Esophagus squamous epithelium (tissue), 5 donors: ENCODE measurements around the gene ITIH2. TPM values are rescaled to one million over a fixed set of nuclear protein-coding genes. Genes with fewer than 3 reads are reported as not detected.

Experiments
- DNase-seq: peaks from one replicate; lab custom pipeline; 2025; lab: John Stamatoyannopoulos, UW
- H3K27ac ChIP-seq, 4 donors: fragments of 200-600 bp; sonication (generic); one replicate each; pipeline ENCODE4 v1.5.1; 2016 to 2019; ENCODE audit warnings: mild to moderate bottlenecking in 1 of 4
- H3K27me3 ChIP-seq, 4 donors: fragments of 200-600 bp; sonication (generic); 1 replicate in 3 of 4; 2 replicates in 1 of 4; pipeline versions ENCODE4 v1.5.1 to v1.6.0; 2017 to 2021; ENCODE audit warnings: antibody characterized with exemption in 1 of 4
- H3K36me3 ChIP-seq, 3 donors: fragments of 200-600 bp; sonication (generic); one replicate each; pipeline ENCODE4 v1.5.1; 2016 to 2019
- H3K4me1 ChIP-seq, 3 donors: fragments of 200-600 bp; sonication (generic); one replicate each; pipeline ENCODE4 v1.5.1; 2017 to 2019
- H3K4me3 ChIP-seq, 4 donors: fragments of 200-600 bp; sonication (generic); 1 replicate in 3 of 4; 2 replicates in 1 of 4; pipeline ENCODE4 v1.5.1; 2016 to 2019; ENCODE audit warnings: mild to moderate bottlenecking in 2 of 4, moderate library complexity in 1 of 4
- H3K9me3 ChIP-seq, 3 donors: fragments of 200-600 bp; sonication (generic); one replicate each; pipeline ENCODE4 v1.5.1; 2016 to 2019
- CTCF ChIP-seq, 6 experiments: fragments of 450-650 bp in 4 of 6; fragments of 200-600 bp in 2 of 6; sonication (generic) in 2 of 6; IDR thresholded peaks; one replicate each; pipeline ENCODE4 v1.5.1; 2016 to 2019; ENCODE audit warnings: antibody characterized with exemption in 6 of 6, mild to moderate bottlenecking in 4 of 6, moderate library complexity in 4 of 6
- POLR2A ChIP-seq, 4 donors: fragments of 450-650 bp; IDR thresholded peaks; one replicate each; pipeline ENCODE4 v1.6.1; 2017; ENCODE audit warnings: antibody characterized with exemption in 4 of 4, mild to moderate bottlenecking in 4 of 4, moderate library complexity in 3 of 4
- WGBS, 2 donors: methylation state at CpG; one replicate each; pipeline ENCODE4 v1.1.5; 2018; 5-methylcytosine and 5-hydroxymethylcytosine counted together
- intact Hi-C: fragments of 100-400 bp; cut with DNase I; formaldehyde crosslinking; loops from one replicate; pipeline ENCODE4 v1.15.0; 2022
- total RNA-seq, 4 donors: library from RNA; depleted of rRNA; stranded (reverse); fragments of >200 nt; gene quantifications; one replicate each; pipeline ENCODE4 v1.1.0, GENCODE V29; 2016
- donor health status: DM: yes; HTN: yes; CAD: no.

The ITIH2 gene
- total RNA-seq, 4 donors from 2014 or later: not detected

DNA sequence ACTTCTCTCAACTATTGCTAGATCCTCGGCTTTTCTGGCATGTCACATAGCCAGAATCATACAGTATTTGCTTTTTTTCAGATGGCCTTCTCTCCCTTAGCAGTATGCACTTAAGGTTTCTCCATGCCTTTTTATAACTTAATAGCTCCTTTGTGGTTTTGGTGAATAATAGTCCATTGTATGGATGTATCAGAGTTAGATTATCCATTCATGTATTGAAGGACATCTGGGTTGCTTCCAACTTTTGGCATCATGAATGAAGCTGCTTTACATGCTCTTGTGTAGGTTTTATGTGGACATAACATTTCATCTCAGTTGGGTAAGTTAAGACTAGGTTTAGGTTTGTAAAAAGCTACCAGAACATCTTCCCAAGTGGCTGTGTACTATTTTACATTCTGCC is 89.4 kb downstream of the ITIH2 start:
- Histone ChIP-seq H3K4me1 (peaks cover 9 to 75% (median 12%) of the 10 kb centered on the region in 3 donors), H3K9me3 (no peaks in the 10 kb centered on the region), H3K27me3 (no peaks in the 10 kb centered on the region), H3K4me3 (no peak overlapping the region), H3K36me3 (peaks cover 0 to 38% (median 2%) of the 10 kb centered on the region in 3 donors), H3K27ac (no peak overlapping the region)
- no peak for DNase-seq
- 61 to 89% methylated on average over 1 of the region's 1 CpG for WGBS, 2 donors
- intact Hi-C loops: no loop called here
- no peak for TF ChIP-seq POLR2A (IDR thresholded peaks at IDR 0.05)
- TF ChIP-seq CTCF (IDR thresholded peaks at IDR 0.05): no peak

- TF ChIP-seq CTCF (IDR thresholded peaks at IDR 0.05) (no peak), POLR2A (IDR thresholded peaks at IDR 0.05) (no peak)
- WGBS, 2 donors: 75 to 77% methylated on average over 4 of the region's 4 CpGs
- Histone ChIP-seq H3K36me3 (peaks cover under 1 to 57% (median 20%) of the 10 kb centered on the region in 3 donors), H3K27me3 (no peaks in the 10 kb centered on the region), H3K4me1 (peaks cover 2 to 65% (median 5%) of the 10 kb centered on the region in 3 donors), H3K4me3 (no peak overlapping the region), H3K9me3 (no peaks in the 10 kb centered on the region), H3K27ac (no peak overlapping the region)
- no peak for DNase-seq
- intact Hi-C loops: no loop called here
These were observed 91.3 kb downstream of the ITIH2 start for GRCh38 chr10:7794251-7795026.

DNA sequence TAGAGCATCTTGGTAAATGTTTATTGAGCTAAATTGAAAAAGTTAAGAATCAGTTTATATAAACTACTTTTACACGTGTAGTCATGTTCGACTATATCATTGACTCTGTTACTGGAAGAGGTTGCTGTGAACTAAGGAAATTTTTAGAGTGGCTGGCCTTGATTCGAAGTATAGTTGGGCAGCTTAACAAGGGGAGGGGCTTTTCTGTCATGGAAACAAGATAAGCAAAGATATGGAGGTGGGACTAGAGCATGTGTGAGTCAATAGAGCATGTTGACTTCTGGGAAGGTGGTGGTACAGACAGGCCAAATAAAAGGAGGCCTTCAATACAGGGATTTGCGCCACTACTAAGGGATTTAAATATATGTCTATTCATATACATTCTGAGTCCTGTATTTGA is 92.5 kb downstream of the ITIH2 start:
- intact Hi-C loops: no loop called here
- DNase-seq: no peak

GRCh38 chr10:7797582-7797981 is 94.5 kb downstream of the ITIH2 start:
- WGBS, 2 donors: 65 to 73% methylated on average over 6 of the region's 6 CpGs
- Histone ChIP-seq H3K4me1 (peaks cover 0 to 33% (median 0%) of the 10 kb centered on the region in 3 donors), H3K9me3 (no peaks in the 10 kb centered on the region), H3K27ac (no peak overlapping the region), H3K27me3 (no peaks in the 10 kb centered on the region), H3K4me3 (no peak overlapping the region), H3K36me3 (peaks cover 8 to 70% (median 44%) of the 10 kb centered on the region in 3 donors)
- no peak for DNase-seq
- TF ChIP-seq CTCF (IDR thresholded peaks at IDR 0.05) (no peak), POLR2A (IDR thresholded peaks at IDR 0.05) (no peak)
- intact Hi-C loops: no loop called here

More for the DNA sequence above, 92.5 kb downstream of the ITIH2 start:
- Histone ChIP-seq H3K9me3 (no peaks in the 10 kb centered on the region), H3K36me3 (peaks cover 8 to 67% (median 27%) of the 10 kb centered on the region in 3 donors), H3K27ac (no peak overlapping the region), H3K4me3 (no peak overlapping the region), H3K27me3 (no peaks in the 10 kb centered on the region), H3K4me1 (peaks cover 0 to 53% (median 0%) of the 10 kb centered on the region in 3 donors)
- 73 to 76% methylated on average over 4 of the region's 4 CpGs for WGBS, 2 donors
- no peak for TF ChIP-seq CTCF (IDR thresholded peaks at IDR 0.05)
- no peak for TF ChIP-seq POLR2A (IDR thresholded peaks at IDR 0.05)

Other genes starting within 250 kb of the ITIH2 start
- gene ITIH5, start 36.4 kb upstream of the ITIH2 start, total RNA-seq: 10 to 100 TPM in 1 of 4 donors, 1 to 10 TPM in 3; 2.2 to 21.4 (median 3.3) TPM
- 1 to 10 TPM; 5.3 to 9.6 (median 6.4) TPM for gene KIN, start 84.7 kb downstream of the ITIH2 start, total RNA-seq
- 100 to 1,000 TPM; 190 to 380 (median 339) TPM for gene ATP5F1C, start 84.9 kb downstream of the ITIH2 start, total RNA-seq
- gene TAF3, start 115.2 kb downstream of the ITIH2 start, total RNA-seq: 1 to 10 TPM; 2.6 to 5.1 (median 3.6) TPM